CD4-positive, alpha-beta T cell treated with Interleukin-15 for 4 hours (primary cell): ENCODE measurements around the gene STK40.

Experiments
- DNase-seq: peaks from one replicate; pipeline ENCODE4 v3.0.0-alpha.2; 2020; ENCODE audit warnings: low spot score

The STK40 gene

DNA sequence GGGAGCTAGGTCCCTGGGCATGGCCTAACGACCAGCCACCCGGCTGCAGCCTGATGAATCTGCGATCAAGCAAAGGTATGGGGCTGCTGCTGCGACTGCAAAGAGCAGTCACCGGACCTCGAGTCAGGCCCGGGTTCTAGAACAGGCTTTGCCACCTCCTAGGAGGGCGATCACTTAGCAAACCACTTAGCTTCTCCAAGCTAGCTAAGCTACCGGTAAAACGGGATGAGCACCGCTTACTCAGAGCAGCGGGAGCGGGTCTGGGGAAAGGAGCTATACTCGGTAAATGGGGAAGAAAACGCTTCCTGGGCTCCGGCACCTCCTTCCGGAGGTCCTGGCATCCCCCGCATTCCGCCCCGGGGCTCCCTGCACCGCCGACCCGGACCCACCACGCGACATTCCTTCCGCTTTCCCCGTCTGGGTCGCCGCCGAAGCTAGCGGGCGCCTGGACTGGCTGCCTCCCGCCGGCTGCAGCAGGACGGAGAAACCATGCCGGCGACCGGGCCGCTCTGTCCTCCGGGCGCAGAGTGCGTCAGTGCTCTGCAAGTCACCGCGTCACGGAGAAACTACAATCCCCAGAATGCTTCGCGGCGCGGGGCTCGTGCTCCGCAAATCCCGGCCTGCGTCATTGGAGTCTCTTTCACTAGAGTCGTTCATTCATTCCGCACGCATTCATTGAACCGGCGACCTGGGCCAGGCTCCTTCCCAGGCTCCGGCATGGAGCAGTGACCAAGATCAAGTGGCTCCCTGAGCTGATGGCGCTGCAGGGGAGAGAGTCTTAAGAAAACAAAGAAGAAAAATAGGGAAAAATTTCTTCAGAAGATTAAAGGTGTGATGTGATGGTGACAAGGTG is 11.9 kb upstream of the STK40 start, which contains the start of gene LSM10:
TSS of gene LSM10 (minus strand) at position 531 of the 853 bp plus-strand sequence. CDS start 3,779 bp downstream, outside the sequence.
- peak; percentile 88 for DNase-seq

DNA sequence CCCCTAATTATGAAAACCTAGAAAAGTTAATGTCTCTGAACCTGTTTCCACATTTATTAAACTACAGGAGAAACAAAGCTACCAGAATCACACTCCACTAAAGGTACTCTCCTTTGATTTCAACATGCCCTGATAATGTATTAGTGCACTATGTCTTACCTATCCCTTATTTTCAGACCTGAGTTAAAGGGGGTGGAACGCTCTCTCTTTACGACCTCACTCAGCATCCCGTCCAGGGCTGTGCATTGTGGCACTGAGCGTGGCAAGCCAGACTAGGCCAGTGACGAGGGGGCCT is 11.3 kb upstream of the STK40 start:
- DNase-seq, result no peak

DNA sequence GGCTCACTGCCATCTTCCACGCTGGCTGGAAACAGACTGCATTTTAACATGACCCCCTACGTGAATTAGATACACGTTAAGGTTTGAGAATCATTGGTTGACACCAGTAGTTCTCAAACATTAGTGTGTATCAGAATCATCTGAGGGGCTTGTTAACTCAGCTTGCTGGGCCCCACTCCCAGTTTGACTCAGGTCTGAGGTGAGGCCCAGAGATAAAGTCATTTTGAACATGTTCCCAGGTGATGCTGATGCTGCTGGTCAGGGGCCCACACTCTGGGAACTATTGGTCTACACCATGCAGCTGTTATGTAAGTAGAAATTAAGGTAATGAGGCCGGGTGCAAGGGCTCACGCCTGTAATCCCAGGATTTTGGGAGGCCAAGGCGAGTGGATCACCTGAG is 10.6 kb upstream of the STK40 start:
- no peak for DNase-seq

DNA sequence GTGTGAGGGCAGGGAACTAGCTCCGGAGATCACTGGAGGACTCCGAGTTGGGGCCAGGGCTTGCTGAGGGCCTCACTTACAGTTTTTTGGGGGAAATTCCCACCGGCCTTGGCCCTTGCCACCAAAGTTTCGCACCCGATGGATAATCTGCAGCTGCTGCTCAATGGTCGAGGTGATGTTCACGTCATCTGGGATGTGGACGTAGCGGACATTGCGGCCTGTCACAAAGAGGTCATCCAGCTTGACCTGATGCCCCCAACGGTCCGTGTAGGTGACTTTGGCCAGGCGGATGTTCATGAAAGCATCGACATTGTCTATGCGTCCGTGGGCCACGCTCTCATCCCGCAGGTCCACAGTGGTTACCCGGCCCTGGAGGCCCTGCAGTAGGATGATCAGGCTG is 8.0 kb upstream of the STK40 start:
- no peak for DNase-seq

DNA sequence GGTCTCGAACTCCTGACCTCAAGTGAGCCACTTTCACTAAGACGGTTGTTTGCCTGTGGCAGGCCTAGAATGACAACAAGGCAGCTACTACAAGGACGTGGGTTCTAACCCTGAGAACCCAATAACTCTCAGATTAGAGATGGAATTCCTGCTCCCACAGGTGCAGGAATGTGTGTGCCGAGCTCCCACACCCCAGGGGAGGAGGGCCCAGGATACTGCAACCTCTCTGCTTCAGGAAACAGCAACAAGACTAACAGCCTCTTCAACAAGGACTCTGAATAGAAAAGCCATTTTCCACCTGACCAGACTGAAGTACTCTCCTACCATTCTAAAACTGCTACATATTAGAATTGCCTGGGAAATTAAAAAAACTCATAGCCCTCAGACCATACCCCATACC is 7.1 kb upstream of the STK40 start:
- no peak for DNase-seq

DNA sequence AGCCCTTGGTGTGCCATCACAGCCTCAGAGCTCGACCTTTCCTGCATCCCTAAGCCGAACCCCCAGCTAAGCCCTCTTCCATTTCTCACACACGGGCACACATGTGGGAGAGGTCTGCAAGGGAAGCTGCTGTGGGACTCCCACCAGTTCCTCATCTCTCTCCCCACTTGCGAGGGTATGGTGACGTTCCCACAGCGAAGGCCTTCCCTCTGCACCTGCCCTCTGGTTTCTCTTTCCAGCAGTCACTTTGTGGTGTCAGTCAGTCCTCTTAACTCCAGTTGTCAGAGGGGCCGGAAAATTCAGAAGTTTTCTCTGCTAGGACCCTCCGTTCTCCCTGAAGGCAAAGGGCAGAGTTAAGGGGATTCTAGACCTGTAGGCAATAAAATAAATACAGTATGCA is 5.5 kb upstream of the STK40 start:
- DNase-seq, result no peak

DNA sequence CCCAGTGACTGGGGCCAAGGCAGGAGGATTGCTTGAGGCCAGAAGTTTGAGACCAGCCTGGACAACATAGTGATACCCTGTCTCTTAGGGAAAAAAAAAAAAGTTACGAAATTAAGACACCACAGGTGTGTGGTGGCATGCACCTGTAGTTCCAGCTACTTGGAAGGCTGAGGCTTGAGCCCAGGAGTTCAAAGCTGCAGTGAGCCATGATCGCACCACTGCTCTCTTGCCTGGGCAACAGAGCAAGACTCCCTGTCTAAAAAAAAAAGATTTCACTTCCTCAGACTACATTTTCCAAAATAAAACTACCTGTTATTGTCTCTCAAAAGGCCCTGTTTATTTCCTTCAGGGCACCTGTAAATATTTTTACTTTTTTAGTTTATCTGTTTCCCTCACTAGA is 4.7 kb upstream of the STK40 start:
- no peak for DNase-seq

DNA sequence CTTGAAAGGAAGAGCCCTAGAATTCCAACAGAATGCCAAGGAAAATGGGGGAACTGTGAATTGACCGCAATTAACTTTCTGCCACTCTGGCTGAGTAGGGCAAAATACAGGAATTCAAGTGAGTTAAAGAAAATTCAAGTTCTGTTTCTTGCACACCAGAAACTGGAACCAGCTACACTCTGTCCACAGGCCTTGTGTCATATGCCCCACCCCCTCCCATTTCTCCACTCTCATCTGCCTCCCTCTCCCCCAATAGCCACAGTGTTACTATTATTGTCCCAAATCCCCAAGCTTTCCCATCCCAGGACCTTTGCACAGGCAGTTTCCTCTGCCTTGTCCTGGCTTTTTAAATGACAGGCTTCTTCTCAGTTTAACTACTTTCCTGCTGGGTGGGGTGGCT is 4.3 kb upstream of the STK40 start:
- DNase-seq, result no peak

DNA sequence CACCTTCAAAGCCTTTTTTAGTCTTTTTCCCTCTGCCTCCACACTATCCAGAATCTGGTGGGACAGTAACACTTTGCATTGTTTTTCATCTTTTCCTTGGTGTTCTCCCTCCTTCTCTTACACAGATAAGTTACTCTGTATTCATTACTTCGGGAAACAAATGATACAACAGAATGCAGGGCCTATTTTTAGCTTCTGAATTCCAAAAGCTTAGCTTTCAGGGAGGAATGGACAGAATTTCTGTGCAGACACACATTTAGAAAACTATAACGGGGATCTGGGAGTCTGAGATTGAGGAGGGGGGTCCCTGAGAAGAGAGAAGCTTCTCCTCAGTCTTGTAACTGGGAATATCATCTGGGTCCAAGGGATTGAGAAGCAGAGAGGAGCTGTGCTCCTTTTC is 3.5 kb upstream of the STK40 start:
- DNase-seq, result no peak

DNA sequence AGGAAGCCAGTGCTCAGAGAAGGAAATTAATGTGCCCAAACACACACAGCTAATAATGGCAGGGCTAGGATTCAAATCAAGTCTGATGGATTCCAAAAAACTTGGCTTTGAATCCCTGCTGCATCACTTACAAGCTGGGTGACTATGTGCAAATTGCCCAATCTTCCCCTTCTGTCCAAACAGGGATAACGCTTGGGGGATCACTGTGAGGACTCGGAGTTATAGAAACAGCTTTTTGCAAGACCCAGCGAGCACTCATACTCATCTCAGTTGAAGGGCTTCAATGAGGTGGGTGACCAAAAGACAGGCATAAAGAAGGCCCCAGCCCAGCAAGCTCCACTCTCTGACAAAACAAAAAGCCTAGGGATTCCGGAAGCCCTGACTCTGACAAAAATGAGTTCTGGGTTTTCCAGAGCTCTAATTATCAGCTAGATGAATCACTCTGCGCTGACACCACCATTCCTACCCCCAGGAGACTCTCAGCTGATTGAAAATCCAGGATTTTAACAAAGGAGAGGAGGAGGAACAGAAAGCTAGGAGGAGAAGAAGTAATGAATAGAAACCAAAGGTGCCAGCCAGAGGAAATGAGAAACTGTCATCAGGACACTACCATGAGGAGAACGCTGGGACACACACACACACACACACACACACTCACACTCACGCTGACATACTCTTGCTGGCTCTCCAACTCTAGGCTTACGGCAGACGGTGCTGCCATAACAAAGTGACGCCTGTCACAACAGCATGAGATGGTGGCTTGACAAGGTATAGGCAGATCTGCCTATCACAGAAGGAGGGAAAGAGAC is 1.6 kb upstream of the STK40 start:
- DNase-seq, result no peak

DNA sequence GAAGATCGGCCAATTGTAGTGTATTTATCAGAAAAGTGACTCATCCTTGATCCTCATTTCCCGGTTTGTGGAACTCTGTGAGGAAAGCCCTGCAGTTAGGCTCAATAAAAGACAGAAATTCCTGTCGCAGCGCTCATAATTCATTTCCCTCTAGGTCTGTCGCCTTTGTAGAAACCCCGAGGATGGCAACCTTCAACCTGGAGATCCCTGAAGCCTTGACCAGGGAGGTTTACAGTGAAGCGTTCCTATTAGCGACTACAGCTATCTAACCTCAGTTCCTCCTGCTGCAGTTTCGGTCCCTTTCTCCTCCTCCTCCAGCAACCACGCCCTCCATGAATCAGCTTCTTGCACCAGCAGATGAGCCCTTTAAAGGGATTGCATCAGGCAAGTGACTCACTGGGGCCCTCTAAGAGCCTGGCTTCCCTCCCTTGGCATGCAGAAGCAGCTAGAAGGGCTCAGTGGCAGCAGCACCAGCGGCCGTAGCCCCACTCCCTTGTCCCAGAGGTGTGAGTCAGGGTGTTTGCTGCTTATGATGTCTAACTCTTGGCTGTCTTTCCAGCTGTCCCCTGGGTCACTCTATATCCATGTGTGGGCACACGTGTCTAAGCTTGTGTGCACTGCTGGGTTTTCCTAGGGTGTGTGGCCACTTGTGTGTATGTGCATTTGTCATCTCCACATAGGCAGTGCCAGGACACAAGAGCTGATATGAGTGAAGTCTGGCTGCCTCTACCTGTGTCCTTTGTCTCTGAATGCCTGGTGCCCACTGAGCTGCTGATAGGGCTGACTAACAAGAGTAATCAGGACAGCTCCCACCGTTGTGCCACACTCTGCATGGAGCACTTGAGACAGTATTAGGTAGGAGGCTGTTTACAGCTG is 779 bp upstream of the STK40 start:
- peak; percentile 96 for DNase-seq

DNA sequence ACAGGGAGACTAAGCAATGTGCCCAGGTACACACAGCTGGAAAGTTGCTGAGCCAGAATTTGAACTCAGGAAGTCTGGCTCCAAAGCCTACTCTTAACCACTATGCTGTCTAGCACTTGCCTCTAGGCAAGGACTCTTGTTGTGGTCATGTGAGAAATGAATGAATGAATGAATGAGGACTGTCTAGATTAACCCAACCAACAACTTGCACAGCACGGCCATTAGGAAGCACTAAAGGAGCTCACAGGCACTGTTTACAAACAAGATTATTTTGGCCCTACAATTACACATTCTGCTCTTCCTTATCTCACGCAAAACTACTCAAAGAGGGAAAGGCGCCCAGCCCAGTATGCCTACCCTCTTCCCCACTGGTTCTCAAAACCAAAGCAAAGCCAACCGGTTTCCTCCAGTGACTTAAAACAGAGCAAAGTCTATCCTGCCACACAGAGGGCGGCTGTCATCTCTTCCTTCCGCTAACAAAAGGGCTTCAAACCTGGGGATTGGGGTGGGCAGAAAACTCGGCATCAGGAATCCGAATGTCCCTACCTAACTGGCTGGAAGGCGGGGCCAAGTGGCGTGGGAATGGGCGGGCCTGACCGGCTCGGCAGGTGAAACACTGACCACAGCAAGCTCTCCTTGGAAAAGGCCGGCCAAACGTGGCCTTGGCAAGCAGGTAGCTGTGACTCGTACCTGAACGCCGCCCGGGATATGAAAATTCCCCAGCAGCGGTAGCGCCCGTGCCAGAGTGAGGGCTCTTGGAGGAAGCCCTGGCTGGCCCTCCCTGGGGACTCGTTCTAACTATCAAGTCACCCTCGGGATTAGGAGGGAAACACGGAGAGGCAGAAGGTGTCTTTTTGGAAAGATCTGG is 948 bp downstream of the STK40 start:
- DNase-seq, result peak; percentile 45

DNA sequence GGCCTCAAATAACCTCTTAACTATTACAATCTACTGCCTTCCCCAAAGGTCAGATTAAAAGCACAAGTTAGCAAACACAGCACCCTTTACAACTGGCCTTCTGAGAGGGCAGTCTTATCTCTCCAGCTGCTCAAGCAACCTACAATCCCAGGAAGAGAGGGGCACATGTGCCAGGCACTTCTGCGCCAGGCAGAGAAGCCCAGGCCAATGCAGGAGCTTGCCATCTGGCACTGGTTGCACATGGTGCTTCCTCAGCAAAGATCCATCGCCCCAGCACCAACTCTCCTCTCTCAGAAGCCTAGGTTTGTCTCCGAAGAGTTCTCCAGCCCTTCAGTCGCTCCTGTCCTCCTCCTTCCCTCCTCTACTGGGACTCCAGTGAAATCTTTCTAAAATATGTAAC is 2.5 kb downstream of the STK40 start:
- no peak for DNase-seq

DNA sequence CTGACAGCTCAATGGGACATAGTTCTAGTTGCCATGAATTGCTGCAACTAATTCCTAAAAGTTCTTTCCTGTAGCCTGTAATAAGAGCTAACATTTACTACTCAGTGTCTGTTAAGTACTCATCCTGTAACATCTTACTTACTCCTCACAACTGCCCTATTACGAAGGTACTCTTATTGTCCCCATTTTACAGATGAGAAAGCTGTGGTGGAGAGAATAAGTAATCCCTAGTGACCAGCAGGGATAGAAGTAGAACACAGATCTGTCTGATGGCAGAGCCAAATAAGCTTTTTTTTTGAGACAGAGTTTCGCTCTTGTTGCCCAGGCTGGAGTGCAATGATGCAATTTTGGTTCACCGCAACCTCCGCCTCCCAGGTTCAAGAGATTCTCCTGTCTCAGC is 3.1 kb downstream of the STK40 start:
- DNase-seq, result no peak

DNA sequence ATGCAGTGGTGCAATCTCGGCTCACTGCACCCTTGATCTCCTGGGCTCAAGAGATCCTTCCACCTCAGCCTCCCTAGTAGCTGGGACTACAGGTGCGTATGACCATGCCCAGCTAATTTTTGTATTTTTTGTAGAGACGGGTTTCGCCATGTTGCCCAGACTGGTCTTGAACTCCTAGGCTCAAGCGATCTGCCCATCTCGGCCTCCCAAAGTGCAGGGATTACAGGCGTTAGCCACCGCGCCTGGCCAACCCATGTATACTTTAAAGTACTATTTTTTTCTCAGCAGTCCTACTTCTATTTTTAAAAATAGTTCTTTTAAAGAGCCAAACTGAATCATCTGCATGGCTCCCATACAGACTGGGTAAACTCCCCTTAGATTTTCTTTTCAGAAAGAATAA is 3.5 kb downstream of the STK40 start:
- no peak for DNase-seq

DNA sequence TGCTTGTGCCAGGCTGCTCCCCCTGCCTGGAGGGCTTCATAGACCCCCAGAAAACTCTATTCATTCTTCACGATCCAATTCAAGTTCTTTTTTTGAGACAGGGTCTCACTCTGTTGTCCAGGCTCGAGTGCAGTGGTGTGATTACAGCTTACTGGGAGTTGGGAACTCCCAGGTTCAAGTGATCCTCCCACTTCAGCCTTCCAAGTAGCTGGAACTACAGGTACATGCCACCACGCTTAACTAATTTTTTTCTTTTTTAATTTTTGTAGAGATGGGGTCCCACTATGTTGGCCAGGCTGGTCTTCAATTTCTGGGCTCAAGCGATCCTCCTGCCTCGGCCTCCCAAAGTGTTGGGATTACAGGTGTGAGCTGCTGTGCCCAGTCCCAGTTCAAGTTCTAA is 4.3 kb downstream of the STK40 start:
- no peak for DNase-seq

DNA sequence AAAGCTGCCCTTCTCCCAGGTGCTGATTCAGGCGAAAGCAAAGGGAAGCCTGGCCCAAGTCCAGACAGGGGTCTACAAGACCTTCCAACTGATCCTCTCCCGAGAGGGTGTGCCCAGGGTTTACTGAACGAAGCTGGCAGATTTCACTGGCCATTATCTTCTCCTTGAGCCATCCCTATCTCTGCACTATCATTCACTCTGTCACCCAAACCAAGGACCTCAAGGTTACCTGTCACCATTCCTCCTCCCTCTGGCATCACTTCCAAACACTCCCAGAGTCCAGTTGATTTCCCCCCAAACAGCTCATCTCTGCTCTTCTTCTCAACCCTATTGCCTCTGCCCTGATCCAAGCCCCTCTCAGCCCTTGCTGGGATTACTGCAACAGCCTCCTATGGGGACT is 4.9 kb downstream of the STK40 start:
- no peak for DNase-seq

DNA sequence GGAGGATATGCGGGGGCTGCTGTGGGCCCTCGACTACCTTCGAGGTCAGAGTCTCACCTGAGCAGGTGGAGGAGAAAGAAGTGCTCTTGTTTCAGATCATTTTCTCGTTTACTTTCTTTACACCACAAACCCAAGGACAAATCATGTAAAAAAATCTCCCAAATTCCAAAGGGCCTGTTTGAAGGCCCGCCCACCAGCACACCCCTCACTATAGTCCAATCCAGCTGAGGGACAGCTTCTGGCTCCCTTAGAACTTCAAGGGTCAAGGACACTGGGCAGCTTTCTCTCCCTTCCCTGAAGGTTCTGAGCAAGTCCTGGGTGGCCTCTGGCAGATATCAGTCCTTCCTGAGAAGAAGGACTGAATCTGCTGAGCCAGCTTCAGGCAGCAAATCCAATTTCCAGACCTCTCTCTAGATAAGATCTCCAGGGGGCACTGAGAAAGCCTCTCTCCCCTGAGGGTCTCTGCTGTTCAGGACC is 5.5 kb downstream of the STK40 start:
- no peak for DNase-seq

DNA sequence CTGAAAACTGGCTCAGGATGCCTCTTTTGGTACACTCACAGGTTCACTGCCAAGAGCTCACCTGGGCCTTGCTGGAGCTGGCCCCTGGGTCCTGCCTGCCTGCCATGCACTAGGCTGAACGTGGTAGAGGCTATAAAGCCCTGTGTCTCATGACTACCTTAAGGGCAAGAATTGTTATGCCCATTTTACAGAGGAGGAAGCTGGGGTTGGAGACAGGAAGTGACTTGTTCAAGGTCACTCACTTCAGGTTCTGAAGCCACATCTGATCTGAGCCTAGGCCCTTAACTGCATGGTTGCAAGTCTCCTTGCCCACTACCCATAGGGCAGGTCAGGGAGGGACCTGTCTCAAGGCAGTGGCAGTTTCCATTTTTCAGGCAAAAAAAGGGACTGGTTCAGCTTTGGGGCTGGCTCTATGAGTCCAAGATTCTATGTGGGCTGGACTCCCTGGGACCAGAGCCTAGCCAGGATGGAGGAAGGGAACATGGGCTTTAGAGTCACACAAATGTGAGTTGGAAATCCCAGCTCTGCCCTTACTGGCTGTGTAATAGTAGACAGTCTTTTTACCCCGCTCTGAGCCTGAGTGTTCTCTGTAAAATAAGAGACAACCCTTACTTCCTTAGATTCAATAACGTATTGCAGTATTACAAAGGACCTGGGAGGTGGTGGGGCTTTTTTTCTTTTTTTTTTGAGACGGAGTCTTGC is 7.8 kb downstream of the STK40 start:
- DNase-seq, result peak; percentile 8

DNA sequence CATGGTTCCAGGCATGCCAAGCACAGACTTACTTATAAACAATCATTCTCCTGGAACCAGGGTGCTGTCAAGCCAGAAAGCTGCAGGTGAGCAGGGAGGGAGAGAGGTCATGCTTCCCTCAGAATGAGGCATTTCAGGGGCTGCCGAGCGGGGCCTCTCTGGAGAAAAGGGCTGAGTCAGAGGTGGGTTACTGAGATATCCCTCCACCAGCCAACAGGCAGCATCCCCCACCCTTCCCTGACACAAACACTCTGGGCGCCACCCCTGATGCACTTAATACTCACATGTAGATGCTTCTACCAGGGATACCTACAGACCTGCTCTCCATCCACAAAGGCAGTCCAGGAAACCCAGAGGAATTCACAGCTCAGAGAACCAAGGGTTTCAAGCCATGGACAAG is 13.1 kb downstream of the STK40 start:
- DNase-seq, result no peak
